T-helper 1 cell (primary cell): ENCODE data around the gene MYCBPAP.

Experiments
- DNase-seq, 5 donors: peaks; one replicate each; pipeline ENCODE4 v3.0.0-alpha.2; 2012 to 2020

Gene MYCBPAP

DNA sequence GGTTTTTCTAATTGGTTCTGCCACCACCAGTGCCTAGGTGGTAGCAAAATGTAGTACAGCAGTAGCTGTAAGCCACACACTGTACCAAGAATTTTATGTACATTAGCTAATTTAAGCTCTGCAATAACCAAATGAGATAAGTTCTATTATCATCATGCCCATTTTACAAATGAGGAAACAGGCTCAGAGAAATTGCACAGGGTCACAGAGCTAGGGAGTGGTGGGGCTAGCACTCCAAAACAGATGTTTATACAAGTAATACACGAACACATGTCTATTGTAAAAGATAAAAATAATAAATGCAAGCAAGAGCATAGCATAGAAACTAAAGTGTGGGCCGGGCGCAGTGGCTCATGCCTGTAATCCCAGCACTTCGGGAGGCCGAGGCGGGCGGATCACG, 16.0 kb upstream of the MYCBPAP start:
- no peak for DNase-seq

DNA sequence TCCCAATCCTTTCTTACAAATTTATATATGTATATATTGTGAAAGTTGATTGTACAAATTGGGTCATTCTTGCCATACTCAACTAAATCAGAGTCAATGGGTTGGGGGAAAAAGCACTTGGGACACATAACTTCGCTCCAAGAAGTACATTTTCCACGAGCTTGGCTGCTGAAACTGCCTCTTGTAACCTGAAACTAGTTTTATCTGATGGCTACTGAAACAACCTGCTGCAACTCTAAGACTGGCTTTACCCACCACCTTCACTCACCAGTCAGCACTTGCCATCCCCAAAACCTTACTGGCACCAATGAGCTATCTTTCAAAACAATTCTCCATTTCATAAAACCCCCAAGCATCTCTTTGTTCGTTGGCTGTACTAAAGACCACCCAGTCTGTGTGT, 14.5 kb upstream of the MYCBPAP start:
- no peak for DNase-seq

DNA sequence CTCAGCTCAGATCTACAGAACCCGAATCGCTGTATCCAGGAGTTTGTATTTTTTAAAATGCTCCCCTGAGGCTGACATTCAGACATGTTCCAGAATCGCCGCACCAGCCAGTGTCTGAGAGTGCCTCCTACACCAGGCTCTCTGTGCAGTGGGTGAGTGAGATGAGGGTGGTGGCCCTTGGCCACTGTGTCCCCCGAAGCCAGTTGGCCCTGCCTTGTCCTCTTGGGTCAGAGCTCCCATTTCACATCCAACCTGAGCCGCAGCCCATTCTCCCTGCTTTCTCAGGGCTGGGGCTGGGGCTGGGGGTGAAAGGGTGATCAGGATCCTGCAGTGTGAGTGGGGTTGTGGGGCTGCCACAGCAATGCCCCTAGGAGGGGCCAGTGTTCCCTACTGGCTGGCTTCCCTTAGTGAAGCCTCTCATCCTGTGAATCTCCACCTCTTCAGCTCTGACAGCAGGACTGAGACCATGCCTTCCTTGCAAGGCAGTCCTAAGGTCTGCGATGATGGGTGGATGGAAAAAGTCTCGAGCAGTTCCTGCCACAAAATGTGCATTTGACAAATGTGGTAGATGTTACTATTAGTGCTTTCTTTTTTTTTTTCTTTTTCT, 12.9 kb upstream of the MYCBPAP start:
- no peak for DNase-seq

DNA sequence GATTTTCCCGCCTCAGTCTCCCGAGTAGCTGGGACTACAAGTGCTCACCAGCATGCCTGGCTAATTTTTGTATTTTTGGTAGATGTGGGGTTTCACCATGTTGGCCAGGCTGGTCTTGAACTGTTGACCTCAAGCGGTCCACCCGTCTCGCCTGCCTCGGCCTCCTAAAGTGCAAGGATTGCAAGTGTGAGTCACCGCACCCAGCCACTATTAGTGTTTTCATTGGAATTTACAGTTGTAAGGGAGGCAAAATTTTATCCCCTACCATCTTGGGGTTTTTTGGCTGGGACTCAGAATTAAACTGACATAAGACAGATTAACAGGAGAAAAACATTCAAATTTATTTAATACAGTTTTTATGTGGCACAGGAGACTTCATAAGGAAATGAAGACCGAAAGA, 12.3 kb upstream of the MYCBPAP start:
- no peak for DNase-seq

- no peak for DNase-seq
Observed at GRCh38 chr17:50498021-50498874, 10.0 kb upstream of the MYCBPAP start.

DNA sequence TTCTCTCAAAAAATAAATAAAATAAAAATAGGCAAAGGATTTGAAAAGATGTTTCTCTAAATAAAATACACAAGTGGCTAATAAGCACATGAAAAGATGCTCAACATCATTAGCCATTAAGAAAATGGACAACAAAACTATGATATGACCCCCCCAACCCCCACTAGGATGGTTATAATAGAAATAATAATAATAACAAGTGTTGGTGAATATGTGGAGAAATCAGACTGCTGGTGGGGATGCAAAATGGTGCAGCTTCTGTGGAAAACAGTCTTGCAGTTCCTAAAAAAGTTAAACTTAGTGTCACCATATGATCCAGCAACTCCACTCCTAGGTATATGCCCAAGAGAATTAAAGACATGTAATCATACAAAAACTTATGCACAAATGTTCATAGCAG, 9.0 kb upstream of the MYCBPAP start:
- DNase-seq, result no peak

GRCh38 chr17:50499721-50500120, 8.5 kb upstream of the MYCBPAP start:
- no peak for DNase-seq

DNA sequence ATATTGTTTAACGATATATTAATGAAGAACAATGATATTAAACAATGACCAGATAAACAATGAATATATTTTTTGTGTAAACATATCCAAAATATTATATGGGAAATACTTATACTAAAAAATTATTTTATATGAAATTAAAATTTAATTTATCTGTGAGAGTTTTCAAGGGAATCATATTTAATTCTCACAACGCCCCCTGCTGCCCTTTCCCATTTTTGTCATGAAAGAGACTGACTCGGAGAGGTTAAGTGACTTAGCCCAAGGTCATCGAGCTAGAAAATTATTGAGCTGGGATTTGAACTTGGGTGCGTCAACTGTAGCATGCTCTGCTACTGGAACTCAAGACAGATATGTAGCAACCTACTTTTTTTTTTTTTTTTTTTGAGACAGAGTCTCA, 7.2 kb upstream of the MYCBPAP start:
- no peak for DNase-seq

DNA sequence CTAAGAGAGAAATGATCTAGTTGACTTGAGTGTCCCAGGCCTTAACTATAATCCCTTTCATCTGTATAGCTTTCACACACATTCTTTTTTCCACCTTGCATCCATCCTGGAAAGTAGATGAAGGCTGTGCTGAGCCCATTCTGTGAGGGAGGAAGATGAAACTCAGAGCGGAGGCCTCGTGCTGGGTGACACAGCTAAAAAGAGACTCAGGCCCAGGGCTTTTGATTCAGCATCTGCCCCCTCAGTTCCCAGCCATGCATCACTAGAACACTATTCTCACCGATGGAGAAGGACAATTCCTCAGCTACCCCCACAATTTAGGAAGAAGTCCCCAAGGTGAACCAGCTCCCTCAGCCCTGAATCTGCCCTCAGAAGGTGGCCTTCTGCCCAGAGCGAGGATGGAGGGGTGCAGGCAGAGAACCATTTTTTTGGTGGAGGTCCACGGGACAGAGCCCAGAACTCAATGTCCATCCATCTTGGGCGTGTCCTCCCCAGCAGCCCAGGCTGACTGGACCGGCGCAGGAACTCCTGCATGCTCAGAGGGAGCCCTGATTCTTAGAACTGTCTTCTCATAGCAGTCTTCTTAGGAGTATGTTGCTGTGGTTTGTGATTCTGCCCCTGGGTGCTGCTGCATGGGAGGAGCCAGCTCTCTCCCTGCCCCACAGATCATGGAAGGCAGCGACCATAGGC, 5.8 kb upstream of the MYCBPAP start:
- no peak for DNase-seq

- no peak for DNase-seq
Observed at GRCh38 chr17:50505591-50506130, 2.6 kb upstream of the MYCBPAP start.

GRCh38 chr17:50506298-50506697, 1.9 kb upstream of the MYCBPAP start:
- DNase-seq, result no peak

DNA sequence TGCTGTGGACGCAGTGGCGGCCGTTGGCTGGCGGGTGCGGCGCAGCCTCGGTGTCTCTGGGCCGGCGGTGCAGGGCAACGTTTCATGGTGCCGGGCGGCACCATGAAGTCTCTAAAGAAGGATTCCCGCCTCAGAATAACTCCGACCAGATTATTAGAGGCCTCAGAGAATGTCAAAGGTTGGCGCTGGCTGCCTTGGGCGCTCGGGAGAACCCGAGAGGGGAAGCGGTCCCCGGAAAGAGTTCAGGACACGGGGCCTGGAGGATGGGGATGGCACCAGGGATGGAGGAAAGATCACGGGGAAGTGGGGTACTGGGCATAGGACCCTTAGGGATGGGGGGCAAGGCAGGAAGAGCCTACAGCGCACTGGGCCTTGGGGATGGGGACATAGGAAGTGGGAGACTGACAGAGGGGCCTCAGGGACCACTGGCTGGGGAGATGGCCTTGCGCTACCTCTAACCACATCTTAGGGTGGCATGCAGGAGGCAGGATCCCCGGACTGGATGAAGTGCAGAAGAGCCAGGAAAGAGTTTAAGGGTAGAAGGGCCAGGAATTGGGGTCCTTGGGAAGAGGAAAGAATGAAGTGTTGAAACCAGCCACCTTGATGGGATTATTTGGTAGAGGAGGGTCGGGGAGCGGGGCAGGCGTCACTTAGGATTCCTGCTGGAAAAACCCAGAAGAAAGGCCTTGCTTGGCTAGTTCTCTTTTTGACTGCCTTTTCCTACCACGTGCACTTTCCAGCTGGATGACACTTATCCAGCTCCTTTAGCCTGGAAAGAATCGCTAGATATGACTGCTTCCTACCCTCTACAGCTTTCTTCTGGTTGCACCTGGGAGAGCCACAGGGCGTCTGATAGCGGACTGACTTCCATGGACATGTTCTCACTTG, 578 bp downstream of the MYCBPAP start:
- no peak for DNase-seq

- peak in 2 of 5 donors; percentile 27 to 89 for DNase-seq
Observed at GRCh38 chr17:50511058-50511457, 2.8 kb downstream of the MYCBPAP start.

- DNase-seq, result no peak
Observed at GRCh38 chr17:50513495-50513894, 5.3 kb downstream of the MYCBPAP start.

DNA sequence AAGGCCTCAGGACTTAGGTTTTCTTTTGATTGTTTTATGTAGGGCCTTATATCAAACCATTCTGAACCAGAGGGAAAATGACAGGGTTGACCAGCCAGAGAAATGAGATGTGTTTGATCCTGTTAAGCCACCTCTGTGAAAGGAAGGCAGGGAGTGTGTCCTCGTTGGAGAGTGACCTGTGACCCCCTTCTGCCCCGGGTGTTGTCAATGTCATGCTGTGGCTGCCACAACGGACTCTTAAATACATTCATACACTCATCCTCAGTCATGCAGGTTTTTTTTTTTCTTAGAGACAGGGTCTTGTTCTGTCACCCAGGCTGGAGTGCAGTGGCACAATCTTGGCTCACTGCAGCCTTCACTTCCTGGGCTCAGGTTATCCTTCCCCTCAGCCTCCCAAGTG, 6.1 kb downstream of the MYCBPAP start:
- DNase-seq, result no peak

- DNase-seq, result no peak
Observed at GRCh38 chr17:50514936-50515702, 6.9 kb downstream of the MYCBPAP start.

GRCh38 chr17:50517011-50517410, 8.8 kb downstream of the MYCBPAP start:
- no peak for DNase-seq

GRCh38 chr17:50517504-50518383, 9.5 kb downstream of the MYCBPAP start:
- DNase-seq, result no peak

- DNase-seq, result no peak
Observed at GRCh38 chr17:50518384-50519023, 10.3 kb downstream of the MYCBPAP start.
